Caco-2 (cell line): ENCODE data around the gene SRBD1. TPM values are rescaled to one million over a fixed set of nuclear protein-coding genes. Genes with fewer than 3 reads are reported as not detected.

ENCODE experiments used
- BruUV-seq: library from RNA; stranded (reverse); fragments of 400-500 nt; replicated peaks from 2 replicates; lab custom pipeline; 2021; lab: Mats Ljungman, UMichigan
- CTCF ChIA-PET: fragments of 300-600 bp; sonication (Branson Sonifier 250); formaldehyde crosslinking; loops from one replicate; lab custom pipeline; 2022; ENCODE audit warnings: antibody characterized with exemption; lab: Charles Lee
- POLR2A ChIA-PET: fragments of 300-600 bp; sonication (Branson Sonifier 250); formaldehyde crosslinking; loops from one replicate; lab custom pipeline; 2022; ENCODE audit warnings: antibody characterized with exemption; lab: Charles Lee
- DNase-seq, 2 experiments: peaks; one replicate each; pipeline versions ENCODE4 v3.0.0 to v3.0.0-alpha.2; 2020 to 2022
- H3K27me3 ChIP-seq: replicated peaks from 2 replicates; pipeline ENCODE4 v1.6.0; 2011; ENCODE audit warnings: low read length; ENCODE audit not compliant: control insufficient read depth, insufficient read depth
- H3K36me3 ChIP-seq: 2 replicates; pipeline ENCODE4 v1.5.1; 2011; ENCODE audit warnings: low read length; ENCODE audit not compliant: control insufficient read depth, insufficient read depth
- H3K4me1 ChIP-seq: fragments of 250-450 bp; sonication (Bioruptor Pico); 2 replicates; pipeline ENCODE4 v1.5.1; 2020; ENCODE audit warnings: mild to moderate bottlenecking
- H3K4me3 ChIP-seq: 2 replicates; pipeline ENCODE4 v1.5.1; 2011; ENCODE audit warnings: low read depth, mild to moderate bottlenecking, control low read depth, low read length
- H3K9me3 ChIP-seq: fragments of 250-450 bp; sonication (Bioruptor Pico); 2 replicates; pipeline ENCODE4 v1.5.1; 2020; ENCODE audit warnings: mild to moderate bottlenecking, moderate library complexity
- H3K27ac Mint-ChIP-seq: one replicate; pipeline ENCODE4 v1.8.0; 2022; ENCODE audit warnings: mixed read lengths; ENCODE audit not compliant: unreplicated experiment
- H3K27me3 Mint-ChIP-seq: one replicate; pipeline ENCODE4 v1.8.0; 2022; ENCODE audit warnings: mixed read lengths; ENCODE audit not compliant: insufficient read depth, unreplicated experiment
- H3K36me3 Mint-ChIP-seq: one replicate; pipeline ENCODE4 v1.8.0; 2022; ENCODE audit warnings: mild to moderate bottlenecking, mixed read lengths; ENCODE audit not compliant: insufficient read depth, unreplicated experiment
- H3K4me1 Mint-ChIP-seq: one replicate; pipeline ENCODE4 v1.8.0; 2022; ENCODE audit warnings: low read depth, mixed read lengths; ENCODE audit not compliant: unreplicated experiment
- H3K4me3 Mint-ChIP-seq: one replicate; pipeline ENCODE4 v1.8.0; 2022; ENCODE audit warnings: mild to moderate bottlenecking, moderate library complexity, mixed read lengths; ENCODE audit not compliant: unreplicated experiment
- H3K9me3 Mint-ChIP-seq: one replicate; pipeline ENCODE4 v1.8.0; 2022; ENCODE audit warnings: mixed read lengths; ENCODE audit not compliant: unreplicated experiment
- CTCF ChIP-seq, 2 experiments: fragments of 200-600 bp in 1 of 2; IDR thresholded peaks; 1 replicate in 1 of 2; 2 replicates in 1 of 2; pipeline versions ENCODE4 v1.5.1 to v1.8.0; 2011 to 2022; ENCODE audit warnings: antibody characterized with exemption in 1 of 2, control low read depth in 1 of 2, inconsistent platforms in 1 of 2, low read depth in 1 of 2, low read length in 1 of 2, mild to moderate bottlenecking in 1 of 2, moderate library complexity in 1 of 2; ENCODE audit not compliant: insufficient read depth in 1 of 2, severe bottlenecking in 1 of 2, unreplicated experiment in 1 of 2
- intact Hi-C: fragments of 100-400 bp; cut with micrococcal nuclease; formaldehyde crosslinking; loops from one replicate; pipeline ENCODE4 v1.10.0; 2022; ENCODE audit not compliant: unreplicated experiment
- total RNA-seq: library from RNA; stranded (reverse); gene quantifications from 2 replicates; pipeline ENCODE4 v1.2.3, GENCODE V29; 2022

The SRBD1 gene
- total RNA-seq, 1 experiment from 2014 or later = 15.8 TPM

GRCh38 chr2:45439788-45440773, 171.0 kb downstream of the SRBD1 start:
- no peak overlapping the region for H3K27ac Mint-ChIP-seq
- no peaks in the 10 kb centered on the region for H3K27me3 Mint-ChIP-seq
- H3K4me3 Mint-ChIP-seq = no peak overlapping the region
- Histone ChIP-seq H3K9me3 (no peaks in the 10 kb centered on the region), H3K36me3 (no peaks in the 10 kb centered on the region), H3K27me3 (no peaks in the 10 kb centered on the region), H3K4me1 (peaks cover 21% of the 10 kb centered on the region), H3K4me3 (no peak overlapping the region)
- BruUV-seq = no TSS peak
- peaks cover 11% of the 10 kb centered on the region for H3K4me1 Mint-ChIP-seq
- ChIA-PET CTCF (no interaction called here), POLR2A (no interaction called here)
- TF ChIP-seq CTCF (IDR thresholded peaks at IDR 0.05; ENCODE audit: insufficient read depth in 1 of 2, low read depth in 1 of 2, low read length in 1 of 2, severe bottlenecking in 1 of 2, unreplicated experiment in 1 of 2) = peak; percentile 11 to 42
- peaks cover 3% of the 10 kb centered on the region for H3K36me3 Mint-ChIP-seq
- no peak for DNase-seq
- intact Hi-C loops = loop anchor here (2.0 kb wide), 1 partner anchor 459 kb away; no protein-coding TSS in a partner anchor
- no peaks in the 10 kb centered on the region for H3K9me3 Mint-ChIP-seq

- Mint-ChIP-seq H3K9me3 (no peaks in the 10 kb centered on the region), H3K4me3 (no peak overlapping the region), H3K27ac (no peak overlapping the region), H3K36me3 (peaks cover 6% of the 10 kb centered on the region), H3K4me1 (peaks cover 11% of the 10 kb centered on the region), H3K27me3 (no peaks in the 10 kb centered on the region)
- H3K36me3 ChIP-seq = no peaks in the 10 kb centered on the region
- no peaks in the 10 kb centered on the region for H3K27me3 ChIP-seq
- DNase-seq = no peak
- H3K4me3 ChIP-seq = no peak overlapping the region
- ChIA-PET POLR2A (interaction anchor here (0.7 kb wide), 1 partner anchor 105 kb away, joined by 3 read pairs; no protein-coding TSS in a partner anchor), CTCF (no interaction called here)
- intact Hi-C loops = no loop called here
- no peaks in the 10 kb centered on the region for H3K9me3 ChIP-seq
- H3K4me1 ChIP-seq = peaks cover 21% of the 10 kb centered on the region
- no TSS peak for BruUV-seq
- TF ChIP-seq CTCF (IDR thresholded peaks at IDR 0.05; ENCODE audit: insufficient read depth in 1 of 2, low read depth in 1 of 2, low read length in 1 of 2, severe bottlenecking in 1 of 2, unreplicated experiment in 1 of 2) = no peak
Observed at GRCh38 chr2:45438872-45439665, 172.0 kb downstream of the SRBD1 start.

- H3K4me3 Mint-ChIP-seq = no peak overlapping the region
- TF ChIP-seq CTCF (IDR thresholded peaks at IDR 0.05; ENCODE audit: insufficient read depth in 1 of 2, low read depth in 1 of 2, low read length in 1 of 2, severe bottlenecking in 1 of 2, unreplicated experiment in 1 of 2) = no peak
- ChIA-PET POLR2A (no interaction called here), CTCF (no interaction called here)
- H3K27me3 Mint-ChIP-seq = no peaks in the 10 kb centered on the region
- no TSS peak for BruUV-seq
- intact Hi-C loops = no loop called here
- Histone ChIP-seq H3K4me3 (no peak overlapping the region), H3K4me1 (peaks cover 21% of the 10 kb centered on the region), H3K27me3 (no peaks in the 10 kb centered on the region), H3K9me3 (no peaks in the 10 kb centered on the region), H3K36me3 (no peaks in the 10 kb centered on the region)
- peaks cover 11% of the 10 kb centered on the region for H3K4me1 Mint-ChIP-seq
- H3K27ac Mint-ChIP-seq = no peak overlapping the region
- no peak for DNase-seq
- peaks cover 6% of the 10 kb centered on the region for H3K36me3 Mint-ChIP-seq
- H3K9me3 Mint-ChIP-seq = no peaks in the 10 kb centered on the region
Observed at GRCh38 chr2:45436456-45436855, 174.6 kb downstream of the SRBD1 start.
